Neuronal stem cell (in vitro differentiated cells): Measurements from ENCODE around the gene ANKRD44.

Experiments
- DNase-seq: peaks from one replicate; pipeline ENCODE4 v3.0.0-alpha.2; 2013; ENCODE audit warnings: low spot score
- H2AFZ ChIP-seq: one replicate; pipeline ENCODE4 v1.6.1; 2013; ENCODE audit warnings: mild to moderate bottlenecking, low read length, inconsistent platforms
- H2AK5ac ChIP-seq: 2 replicates; pipeline ENCODE4 v1.6.1; 2013; ENCODE audit warnings: low read depth, mild to moderate bottlenecking, inconsistent platforms, low read length, moderate library complexity, mixed read lengths
- H2BK120ac ChIP-seq: 2 replicates; pipeline ENCODE4 v1.6.1; 2013; ENCODE audit warnings: low read depth, mild to moderate bottlenecking, inconsistent platforms, low read length, moderate library complexity, mixed read lengths
- H2BK12ac ChIP-seq: one replicate; pipeline ENCODE4 v1.6.1; 2013; ENCODE audit warnings: low read length, inconsistent platforms
- H2BK15ac ChIP-seq: 2 replicates; pipeline ENCODE4 v1.6.1; 2013; ENCODE audit warnings: mild to moderate bottlenecking, low read length, inconsistent platforms, mixed read lengths
- H2BK5ac ChIP-seq: one replicate; pipeline ENCODE4 v1.6.1; 2013; ENCODE audit warnings: inconsistent platforms, mild to moderate bottlenecking, low read length, moderate library complexity
- H3K14ac ChIP-seq: one replicate; pipeline ENCODE4 v1.6.1; 2013; ENCODE audit warnings: low read length, inconsistent platforms
- H3K18ac ChIP-seq: 2 replicates; pipeline ENCODE4 v1.6.1; 2013; ENCODE audit warnings: low read length, inconsistent platforms
- H3K23ac ChIP-seq: 2 replicates; pipeline ENCODE4 v1.6.1; 2013; ENCODE audit warnings: low read depth, mild to moderate bottlenecking, mixed read lengths, low read length, inconsistent platforms; ENCODE audit not compliant: poor library complexity
- H3K27ac ChIP-seq: replicated peaks from 3 replicates; pipeline ENCODE4 v1.5.1; 2013; ENCODE audit warnings: low read length, inconsistent platforms
- H3K27me3 ChIP-seq, 3 experiments: 2 replicates each; pipeline ENCODE4 v1.6.1; 2013; ENCODE audit warnings: low read length in 3 of 3, mild to moderate bottlenecking in 2 of 3, inconsistent platforms in 1 of 3, low read depth in 1 of 3, mixed read lengths in 1 of 3, moderate library complexity in 1 of 3; ENCODE audit not compliant: control insufficient read depth in 3 of 3, insufficient read depth in 3 of 3
- H3K36me3 ChIP-seq, 2 donors: replicated peaks in 1 of 2; 2 replicates each; pipeline ENCODE4 v1.6.1; 2013; ENCODE audit warnings: low read length in 2 of 2; ENCODE audit not compliant: control insufficient read depth in 2 of 2, insufficient read depth in 2 of 2
- H3K4ac ChIP-seq: 2 replicates; pipeline ENCODE4 v1.6.1; 2013; ENCODE audit warnings: inconsistent platforms, mild to moderate bottlenecking, low read length, moderate library complexity
- H3K4me1 ChIP-seq, 2 donors: 1 replicate in 1 of 2; 2 replicates in 1 of 2; pipeline ENCODE4 v1.6.1; 2013; ENCODE audit warnings: low read length in 2 of 2, low read depth in 1 of 2; ENCODE audit not compliant: control insufficient read depth in 2 of 2, insufficient read depth in 1 of 2
- H3K4me2 ChIP-seq: one replicate; pipeline ENCODE4 v1.6.1; 2013; ENCODE audit warnings: mild to moderate bottlenecking, low read length, inconsistent platforms; ENCODE audit not compliant: insufficient read depth, poor library complexity, severe bottlenecking
- H3K4me3 ChIP-seq, 2 donors: 2 replicates each; pipeline ENCODE4 v1.5.1; 2013; ENCODE audit warnings: low read length in 2 of 2, mild to moderate bottlenecking in 2 of 2, inconsistent platforms in 1 of 2, moderate library complexity in 1 of 2
- H3K79me1 ChIP-seq: one replicate; pipeline ENCODE4 v1.6.1; 2013; ENCODE audit warnings: low read depth, mild to moderate bottlenecking, inconsistent platforms, low read length, moderate library complexity
- H3K9ac ChIP-seq: one replicate; pipeline ENCODE4 v1.6.1; 2013; ENCODE audit warnings: mild to moderate bottlenecking, low read depth, low read length, inconsistent platforms; ENCODE audit not compliant: poor library complexity
- H3K9me3 ChIP-seq, 2 donors: replicated peaks in 1 of 2; 2 replicates each; pipeline versions ENCODE3 to v1.6.1; 2013; ENCODE audit warnings: low read length in 2 of 2, mild to moderate bottlenecking in 2 of 2, inconsistent platforms in 1 of 2, low read depth in 1 of 2, mixed read lengths in 1 of 2, moderate library complexity in 1 of 2; ENCODE audit not compliant: control insufficient read depth in 2 of 2, insufficient read depth in 1 of 2
- H4K8ac ChIP-seq: one replicate; pipeline ENCODE4 v1.6.1; 2013; ENCODE audit warnings: low read depth, mild to moderate bottlenecking, inconsistent platforms, low read length, moderate library complexity
- H4K91ac ChIP-seq: one replicate; pipeline ENCODE4 v1.6.1; 2013; ENCODE audit warnings: low read length, low read depth, mild to moderate bottlenecking, inconsistent platforms; ENCODE audit not compliant: poor library complexity
- WGBS, 2 donors: extraction: QIAGEN DNeasy Blood & Tissue Kit; methylation state at CpG; one replicate each; pipeline ENCODE4 v1.1.7; 2013; ENCODE audit warnings: missing lambda C conversion rate in 2 of 2, mixed read lengths in 1 of 2; ENCODE audit not compliant: insufficient read length in 2 of 2, insufficient replicate concordance in 1 of 2; ENCODE audit errors: extremely low coverage in 2 of 2; 5-methylcytosine and 5-hydroxymethylcytosine counted together

ANKRD44 gene

GRCh38 chr2:197248623-197249022 is 62.0 kb downstream of the ANKRD44 start:
- Histone ChIP-seq H3K36me3 (no peaks in the 10 kb centered on the region), H3K9me3 (no peaks in the 10 kb centered on the region), H4K91ac (no peak overlapping the region), H2AFZ (no peak overlapping the region), H3K4ac (no peak overlapping the region), H3K27ac (no peak overlapping the region), H3K4me2 (no peak overlapping the region), H3K14ac (no peak overlapping the region), H3K27me3 (no peaks in the 10 kb centered on the region), H3K4me3 (no peak overlapping the region), H3K9ac (no peak overlapping the region), H3K4me1 (no peaks in the 10 kb centered on the region), H2BK15ac (no peak overlapping the region), H3K18ac (no peak overlapping the region), H3K23ac (no peak overlapping the region), H2BK5ac (no peak overlapping the region), H2AK5ac (no peak overlapping the region), H4K8ac (no peak overlapping the region), H2BK120ac (no peak overlapping the region), H2BK12ac (no peak overlapping the region), H3K79me1 (no peaks in the 10 kb centered on the region)
- no peak for DNase-seq
- WGBS, 2 donors = no CpG with 5 or more reads among the region's 3 CpGs

- H2BK12ac ChIP-seq = no peak overlapping the region
- H3K36me3 ChIP-seq = no peaks in the 10 kb centered on the region
- no peak overlapping the region for H2BK15ac ChIP-seq
- H3K9me3 ChIP-seq = no peaks in the 10 kb centered on the region
- H3K4me3 ChIP-seq = no peak overlapping the region
- no peak overlapping the region for H2AFZ ChIP-seq
- H2AK5ac ChIP-seq = no peak overlapping the region
- no peak overlapping the region for H4K91ac ChIP-seq
- H3K14ac ChIP-seq = no peak overlapping the region
- no peak overlapping the region for H3K27ac ChIP-seq
- no peak overlapping the region for H3K18ac ChIP-seq
- no peak overlapping the region for H2BK120ac ChIP-seq
- no peaks in the 10 kb centered on the region for H3K4me1 ChIP-seq
- H3K9ac ChIP-seq = no peak overlapping the region
- no peak overlapping the region for H3K4ac ChIP-seq
- no peaks in the 10 kb centered on the region for H3K79me1 ChIP-seq
- no peak overlapping the region for H2BK5ac ChIP-seq
- no peak overlapping the region for H4K8ac ChIP-seq
- no peaks in the 10 kb centered on the region for H3K27me3 ChIP-seq
- H3K4me2 ChIP-seq = no peak overlapping the region
- WGBS, 2 donors = no CpG with 5 or more reads among the region's 4 CpGs
- DNase-seq = no peak
- no peak overlapping the region for H3K23ac ChIP-seq
These were observed 62.6 kb downstream of the ANKRD44 start for GRCh38 chr2:197248001-197248401.

DNA sequence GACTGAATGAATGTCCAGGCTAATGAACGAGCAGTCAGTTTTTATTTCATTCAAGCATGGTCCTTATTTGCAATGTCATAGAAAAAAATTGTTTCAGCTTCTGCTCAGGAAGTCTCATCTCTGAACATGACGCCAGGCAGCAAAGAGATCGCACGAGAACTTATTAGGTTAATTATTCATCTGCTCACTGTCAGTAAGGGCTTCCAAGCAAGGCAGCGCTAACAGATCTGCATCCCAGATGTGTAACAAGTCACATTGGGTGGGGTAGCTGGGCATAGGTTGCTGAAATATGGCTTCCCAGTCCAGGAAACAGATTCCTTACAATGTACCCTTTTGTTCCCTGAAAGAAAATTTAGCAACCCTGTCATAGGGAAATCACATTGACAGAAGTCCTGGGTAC is 63.5 kb downstream of the ANKRD44 start:
- H3K4me3 ChIP-seq = no peak overlapping the region
- H3K4me2 ChIP-seq = no peak overlapping the region
- no CpG with 5 or more reads among the region's 5 CpGs for WGBS, 2 donors
- no peak overlapping the region for H2BK12ac ChIP-seq
- H2AK5ac ChIP-seq = no peak overlapping the region
- no peak overlapping the region for H2AFZ ChIP-seq
- H3K79me1 ChIP-seq = no peaks in the 10 kb centered on the region
- H4K8ac ChIP-seq = no peak overlapping the region
- H2BK120ac ChIP-seq = no peak overlapping the region
- H3K9me3 ChIP-seq = no peaks in the 10 kb centered on the region
- no peak overlapping the region for H2BK5ac ChIP-seq
- H3K9ac ChIP-seq = no peak overlapping the region
- H3K36me3 ChIP-seq = no peaks in the 10 kb centered on the region
- no peak overlapping the region for H3K18ac ChIP-seq
- no peak overlapping the region for H3K27ac ChIP-seq
- H3K4ac ChIP-seq = no peak overlapping the region
- H3K27me3 ChIP-seq = no peaks in the 10 kb centered on the region
- no peak overlapping the region for H2BK15ac ChIP-seq
- H4K91ac ChIP-seq = no peak overlapping the region
- no peak overlapping the region for H3K14ac ChIP-seq
- no peak overlapping the region for H3K23ac ChIP-seq
- no peak for DNase-seq
- H3K4me1 ChIP-seq = no peaks in the 10 kb centered on the region

- Histone ChIP-seq H2BK5ac (no peak overlapping the region), H4K8ac (no peak overlapping the region), H3K79me1 (no peaks in the 10 kb centered on the region), H4K91ac (no peak overlapping the region), H3K27me3 (no peaks in the 10 kb centered on the region), H3K27ac (no peak overlapping the region), H3K4me1 (no peaks in the 10 kb centered on the region), H3K9me3 (no peaks in the 10 kb centered on the region), H2AK5ac (no peak overlapping the region), H3K4ac (no peak overlapping the region), H3K18ac (no peak overlapping the region), H2BK15ac (no peak overlapping the region), H2AFZ (no peak overlapping the region), H3K14ac (no peak overlapping the region), H3K4me2 (no peak overlapping the region), H3K9ac (no peak overlapping the region), H2BK12ac (no peak overlapping the region), H2BK120ac (no peak overlapping the region), H3K4me3 (no peak overlapping the region), H3K23ac (no peak overlapping the region), H3K36me3 (no peaks in the 10 kb centered on the region)
- DNase-seq = no peak
- no CpG with 5 or more reads among the region's 6 CpGs for WGBS, 2 donors
These were observed 64.5 kb downstream of the ANKRD44 start for GRCh38 chr2:197245829-197246804.
